Measurements from ENCODE around the gene MACROD2.
"Not testable (repeated sequence)": the region's sequence is repeated elsewhere in the genome, so short reads cannot be mapped to it uniquely, and the experiment has no call there.

The MACROD2 gene

GRCh38 chr20:14997791-14998190, 1002.5 kb downstream of the MACROD2 start:
- ATAC-seq: no peak
- DNase-seq: no peak

GRCh38 chr20:15005300-15005986, 1010.1 kb downstream of the MACROD2 start:
- ATAC-seq (no peak), DNase-seq (no peak)

- DNase-seq (no peak), ATAC-seq (no peak)
Observed at GRCh38 chr20:15011631-15012030, 1016.3 kb downstream of the MACROD2 start.

GRCh38 chr20:15012566-15012965, 1017.2 kb downstream of the MACROD2 start:
- no peak for DNase-seq
- ATAC-seq: no peak

- not testable (repeated sequence) for ATAC-seq, DNase-seq
Observed at GRCh38 chr20:15016875-15017274, 1021.6 kb downstream of the MACROD2 start.

- DNase-seq (no peak), ATAC-seq (no peak)
Observed at GRCh38 chr20:15018966-15019365, 1023.6 kb downstream of the MACROD2 start.

GRCh38 chr20:15020845-15021244, 1025.5 kb downstream of the MACROD2 start:
- no peak for DNase-seq

GRCh38 chr20:15022921-15023320, 1027.6 kb downstream of the MACROD2 start:
- ATAC-seq: no peak

More at GRCh38 chr20:15020845-15021244, 1025.5 kb downstream of the MACROD2 start:
- ATAC-seq: no peak

GRCh38 chr20:15026759-15027158, 1031.4 kb downstream of the MACROD2 start:
- no peak for DNase-seq
- no peak for ATAC-seq

More at GRCh38 chr20:15022921-15023320, 1027.6 kb downstream of the MACROD2 start:
- no peak for DNase-seq

- DNase-seq (no peak), ATAC-seq (no peak)
Observed at GRCh38 chr20:15030826-15031225, 1035.5 kb downstream of the MACROD2 start.

GRCh38 chr20:15031546-15032351, 1036.4 kb downstream of the MACROD2 start:
- no peak for DNase-seq
- no peak for ATAC-seq

GRCh38 chr20:15032352-15032622, 1037.0 kb downstream of the MACROD2 start:
- no peak for ATAC-seq
- DNase-seq: no peak

GRCh38 chr20:15033269-15033668, 1038.0 kb downstream of the MACROD2 start:
- DNase-seq: no peak
- no peak for ATAC-seq

GRCh38 chr20:15033891-15034290, 1038.6 kb downstream of the MACROD2 start:
- ATAC-seq (no peak), DNase-seq (no peak)

GRCh38 chr20:15036948-15037347, 1041.6 kb downstream of the MACROD2 start:
- DNase-seq (no peak), ATAC-seq (no peak)

- ATAC-seq (no peak), DNase-seq (no peak)
Observed at GRCh38 chr20:15039088-15039752, 1043.9 kb downstream of the MACROD2 start.

- no peak for ATAC-seq
- no peak for DNase-seq
Observed at GRCh38 chr20:15042723-15043122, 1047.4 kb downstream of the MACROD2 start.

GRCh38 chr20:15045246-15045645, 1049.9 kb downstream of the MACROD2 start:
- DNase-seq (no peak), ATAC-seq (no peak)

GRCh38 chr20:15047042-15047441, 1051.7 kb downstream of the MACROD2 start:
- DNase-seq (no peak), ATAC-seq (no peak)

GRCh38 chr20:15047601-15048000, 1052.3 kb downstream of the MACROD2 start:
- ATAC-seq (no peak), DNase-seq (no peak)

- no peak for DNase-seq
- no peak for ATAC-seq
Observed at GRCh38 chr20:15056246-15056645, 1060.9 kb downstream of the MACROD2 start.

- no peak for ATAC-seq
- DNase-seq: no peak
Observed at GRCh38 chr20:15058841-15059240, 1063.5 kb downstream of the MACROD2 start.

GRCh38 chr20:15059438-15059837, 1064.1 kb downstream of the MACROD2 start:
- ATAC-seq (no peak), DNase-seq (no peak)

Measured in stimulated activated naive CD8-positive, alpha-beta T cell treated with anti-CD3 and anti-CD28 coated beads, Interleukin-15, Interleukin-2, amounts not matched to agents 100 U/mL and 50 U/mL, for 24 hours (primary cell).